Urinary bladder (tissue), 4 donors: ENCODE data around the gene FNDC3B. TPM values are rescaled to one million over a fixed set of nuclear protein-coding genes. Genes with fewer than 3 reads are reported as not detected.

Experiments used
- DNase-seq: peaks from one replicate; pipeline ENCODE4 v3.0.0-alpha.2; 2015; ENCODE audit errors: extremely low spot score
- H3K27ac ChIP-seq: one replicate; pipeline ENCODE4 v1.5.1; 2013; ENCODE audit warnings: low read depth, mild to moderate bottlenecking, moderate library complexity
- H3K36me3 ChIP-seq: one replicate; pipeline ENCODE4 v1.6.1; 2013; ENCODE audit warnings: mild to moderate bottlenecking, moderate library complexity; ENCODE audit not compliant: insufficient read depth
- H3K4me1 ChIP-seq: one replicate; pipeline ENCODE4 v1.6.1; 2013; ENCODE audit warnings: mild to moderate bottlenecking, moderate library complexity; ENCODE audit not compliant: insufficient read depth
- H3K4me3 ChIP-seq: one replicate; pipeline ENCODE4 v1.5.1; 2013; ENCODE audit warnings: low read depth, low read length
- WGBS: extraction: QIAGEN DNeasy Blood & Tissue Kit; methylation state at CpG from one replicate; pipeline ENCODE4 v1.1.7; 2013; 5-methylcytosine and 5-hydroxymethylcytosine counted together
- polyA plus RNA-seq: library from polyadenylated mRNA; stranded (reverse); fragments of 200-250 nt; gene quantifications from one replicate; pipeline ENCODE4 v1.2.3, GENCODE V29; 2013
- total RNA-seq: library from RNA; depleted of rRNA; stranded (reverse); fragments of >200 nt; gene quantifications from one replicate; pipeline ENCODE4 v1.2.3, GENCODE V29; 2014
- donor health status: healthy with polysubstance abuse.
- donor health status: healthy.

FNDC3B gene
- total and polyA plus RNA-seq, 2 donors: 22.0 to 228 TPM

DNA sequence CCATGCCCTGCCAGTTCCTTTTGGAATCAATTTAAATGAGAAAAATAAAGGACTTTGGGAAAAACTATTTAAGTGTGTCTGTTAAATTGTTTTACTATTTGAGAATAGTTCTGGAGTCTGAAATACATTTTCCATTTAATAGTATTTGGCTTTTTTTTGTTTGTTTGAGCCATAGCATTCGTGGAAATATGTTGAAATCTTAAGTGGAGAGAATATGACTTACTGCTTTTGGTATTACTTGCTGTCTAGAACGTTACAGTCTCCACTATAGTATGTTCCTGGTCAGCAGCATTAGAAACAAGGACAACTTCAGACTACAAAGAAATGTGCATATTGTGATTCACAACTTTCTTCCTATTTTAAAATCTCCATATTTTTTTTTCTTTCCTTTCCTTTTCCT lies 229.5 kb downstream of the FNDC3B start:
- no peak for DNase-seq

DNA sequence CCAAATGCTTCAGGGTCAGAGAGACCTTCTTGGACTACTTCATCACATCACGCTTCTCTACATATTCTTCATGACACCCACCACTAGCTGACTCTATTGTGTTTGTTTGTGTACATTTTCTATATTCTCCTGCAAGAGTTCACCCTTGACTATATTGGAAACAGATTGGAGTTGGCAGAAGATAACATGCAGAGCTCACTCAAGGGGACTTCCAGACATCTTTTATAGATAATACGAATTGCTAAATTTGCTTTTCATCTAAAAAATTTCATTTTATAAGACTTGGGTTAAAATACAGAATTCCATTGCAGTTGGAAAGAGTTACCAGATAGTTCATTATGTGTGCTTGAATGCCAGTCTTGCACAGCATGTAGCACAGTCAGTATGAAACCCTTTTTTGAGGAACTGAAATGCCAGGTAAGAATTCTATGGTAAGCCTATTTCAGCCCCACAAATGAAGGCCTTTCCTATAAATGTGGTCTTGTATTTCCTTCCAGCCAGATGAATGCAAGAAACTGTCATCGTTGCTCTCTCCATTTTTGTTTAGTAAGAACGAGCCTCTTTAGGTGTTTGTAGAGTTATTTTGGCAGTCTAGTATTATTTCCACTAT lies 231.3 kb downstream of the FNDC3B start:
- no peak for DNase-seq
- 88% methylated on average over 4 of the region's 4 CpGs for WGBS
- Histone ChIP-seq H3K4me3 (no peak overlapping the region), H3K27ac (no peak overlapping the region), H3K4me1 (no peaks in the 10 kb centered on the region), H3K36me3 (no peaks in the 10 kb centered on the region)

More for the DNA sequence above, 229.5 kb downstream of the FNDC3B start:
- no peak overlapping the region for H3K27ac ChIP-seq
- 65% methylated on average over 2 of the region's 2 CpGs for WGBS
- no peaks in the 10 kb centered on the region for H3K4me1 ChIP-seq
- no peak overlapping the region for H3K4me3 ChIP-seq
- H3K36me3 ChIP-seq: peaks cover under 1% of the 10 kb centered on the region

DNA sequence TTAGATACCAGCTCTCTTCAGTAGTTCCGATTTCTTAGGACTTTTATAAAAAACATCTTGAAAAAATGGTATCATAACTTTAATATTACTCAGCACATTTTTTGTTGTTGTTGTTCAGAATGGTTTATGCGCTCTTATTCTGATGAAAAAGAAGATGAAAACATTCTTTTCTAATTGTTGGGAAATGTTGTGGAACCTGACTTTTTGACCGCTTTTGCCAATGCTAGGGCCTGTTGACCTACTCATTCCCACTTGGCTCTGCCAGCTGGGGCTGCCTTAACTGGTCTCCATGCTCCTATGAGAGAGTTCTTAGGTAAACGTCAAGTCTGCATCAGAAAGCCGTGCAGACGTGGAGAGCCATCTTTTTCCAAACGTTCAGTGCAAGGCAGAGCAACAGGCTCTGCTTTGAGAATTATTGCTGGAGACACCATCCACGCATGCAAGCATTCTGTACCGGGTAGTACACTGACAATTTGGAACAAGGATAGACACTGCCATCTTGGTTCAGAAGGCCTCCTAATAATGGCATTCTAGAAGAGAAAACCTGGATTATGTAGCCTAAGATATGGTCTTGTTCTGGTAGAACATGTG lies 232.1 kb downstream of the FNDC3B start:
- Histone ChIP-seq H3K36me3 (no peaks in the 10 kb centered on the region), H3K4me1 (peaks cover 2% of the 10 kb centered on the region), H3K27ac (no peak overlapping the region), H3K4me3 (no peak overlapping the region)
- DNase-seq: no peak
- 95% methylated on average over 9 of the region's 9 CpGs for WGBS

DNA sequence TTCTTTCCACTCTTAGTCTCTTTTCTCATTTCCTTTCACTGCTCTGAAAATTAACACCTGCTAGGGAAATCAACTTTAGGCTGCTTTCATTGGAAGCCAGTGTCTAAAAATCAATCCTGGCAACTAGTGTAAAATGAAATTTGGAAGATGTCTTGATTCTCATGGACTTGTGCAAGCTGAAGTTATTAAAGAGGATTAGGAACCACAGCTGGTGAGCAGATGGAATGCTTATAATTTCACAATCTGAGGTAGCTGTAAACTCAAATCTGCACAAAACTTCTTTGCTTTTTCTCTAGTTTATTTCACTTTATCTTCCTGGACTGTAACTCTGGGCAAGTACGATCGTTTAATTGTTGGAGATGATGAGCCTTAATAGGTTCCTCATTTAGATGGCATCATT lies 233.3 kb downstream of the FNDC3B start:
- no peak overlapping the region for H3K4me3 ChIP-seq
- DNase-seq: no peak
- no peak overlapping the region for H3K27ac ChIP-seq
- peaks cover 2% of the 10 kb centered on the region for H3K4me1 ChIP-seq
- WGBS: 45% methylated on average over 2 of the region's 2 CpGs
- H3K36me3 ChIP-seq: no peaks in the 10 kb centered on the region

DNA sequence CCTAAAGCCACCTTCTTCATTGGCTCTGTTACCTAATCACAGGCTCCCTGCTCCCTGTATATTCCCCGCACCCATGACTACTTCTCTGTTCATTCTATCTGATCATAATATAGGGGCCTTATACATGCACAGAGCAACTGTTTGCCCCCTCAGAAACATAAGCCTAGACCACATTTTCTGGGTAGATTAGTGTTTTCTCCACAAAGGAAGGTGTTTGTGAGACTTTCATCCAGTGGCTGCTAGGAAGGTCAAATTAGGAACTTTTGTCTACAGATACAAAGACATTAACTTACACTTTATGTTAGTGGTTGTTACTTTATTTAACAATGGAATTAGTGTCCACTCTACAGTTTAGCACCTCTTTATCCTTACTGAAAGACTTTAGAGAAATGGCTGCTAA lies 234.0 kb downstream of the FNDC3B start:
- DNase-seq: no peak
- Histone ChIP-seq H3K4me3 (no peak overlapping the region), H3K27ac (peak overlapping the region; percentile 10), H3K4me1 (peaks cover 2% of the 10 kb centered on the region), H3K36me3 (no peaks in the 10 kb centered on the region)
- 93% methylated on average over 1 of the region's 1 CpG for WGBS

DNA sequence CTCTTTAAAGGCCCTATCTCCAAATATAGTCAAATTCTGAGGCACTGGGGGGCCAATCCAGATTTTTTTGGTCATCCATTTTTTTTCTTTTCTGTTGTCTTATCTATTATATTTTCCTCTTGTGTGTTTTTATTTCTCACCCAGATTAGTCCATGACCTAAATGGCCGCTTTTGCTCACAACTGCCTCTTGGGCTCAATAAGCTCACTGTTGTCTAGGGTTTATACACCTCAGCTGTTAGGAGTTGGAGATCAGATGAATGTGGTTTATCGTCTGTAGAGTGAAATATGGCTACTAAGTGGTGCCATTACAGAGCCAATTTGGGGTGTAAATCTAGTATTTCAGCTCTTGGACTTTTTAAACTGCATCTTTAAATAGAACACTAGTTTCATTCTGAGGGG lies 235.5 kb downstream of the FNDC3B start:
- no peak overlapping the region for H3K4me3 ChIP-seq
- DNase-seq: no peak
- H3K4me1 ChIP-seq: peaks cover 2% of the 10 kb centered on the region
- WGBS: 89% methylated on average over 2 of the region's 2 CpGs
- no peaks in the 10 kb centered on the region for H3K36me3 ChIP-seq
- no peak overlapping the region for H3K27ac ChIP-seq

DNA sequence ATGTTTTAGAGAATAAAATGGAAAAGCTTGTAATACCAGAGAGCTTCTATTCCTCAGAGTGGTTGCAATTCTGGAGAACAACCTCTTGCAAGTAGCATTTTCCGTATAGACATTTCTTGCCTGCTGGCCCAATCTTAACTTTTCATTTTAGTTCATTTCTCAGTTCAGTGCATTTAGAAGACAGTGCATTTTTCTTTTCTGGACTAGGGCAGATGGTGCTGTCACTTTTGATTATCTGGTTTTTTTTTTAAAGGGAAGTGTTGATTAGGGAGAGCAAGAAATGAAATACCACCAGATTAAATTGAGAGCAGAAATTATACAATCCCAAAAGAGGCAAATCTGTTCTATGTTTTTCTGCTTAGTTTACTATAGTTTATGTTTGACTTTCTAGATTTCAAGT lies 236.2 kb downstream of the FNDC3B start:
- H3K36me3 ChIP-seq: no peaks in the 10 kb centered on the region
- WGBS: 83% methylated on average over 1 of the region's 1 CpG
- H3K4me1 ChIP-seq: peaks cover 2% of the 10 kb centered on the region
- H3K4me3 ChIP-seq: no peak overlapping the region
- DNase-seq: no peak
- H3K27ac ChIP-seq: no peak overlapping the region

DNA sequence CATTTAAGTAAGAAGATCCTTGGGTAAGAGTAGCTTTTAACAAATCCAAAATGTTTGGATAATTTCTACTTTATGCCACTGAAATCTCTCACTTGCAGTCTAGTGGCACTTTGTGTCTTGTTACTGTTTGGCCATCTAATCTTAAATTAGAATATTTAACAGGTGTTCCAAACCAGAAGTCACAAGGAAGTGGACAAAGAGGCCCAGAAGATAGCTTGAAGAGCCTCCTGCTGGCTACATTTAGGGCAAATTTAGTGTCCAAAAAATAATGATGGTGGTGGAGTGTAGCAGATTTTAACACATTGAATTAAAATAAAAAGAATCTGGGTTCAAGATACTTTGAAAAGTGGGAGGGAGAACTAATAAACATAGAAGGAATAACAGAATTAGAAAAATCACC lies 236.7 kb downstream of the FNDC3B start:
- no peak overlapping the region for H3K4me3 ChIP-seq
- H3K4me1 ChIP-seq: peaks cover 2% of the 10 kb centered on the region
- no peak for DNase-seq
- H3K27ac ChIP-seq: no peak overlapping the region
- no peaks in the 10 kb centered on the region for H3K36me3 ChIP-seq

DNA sequence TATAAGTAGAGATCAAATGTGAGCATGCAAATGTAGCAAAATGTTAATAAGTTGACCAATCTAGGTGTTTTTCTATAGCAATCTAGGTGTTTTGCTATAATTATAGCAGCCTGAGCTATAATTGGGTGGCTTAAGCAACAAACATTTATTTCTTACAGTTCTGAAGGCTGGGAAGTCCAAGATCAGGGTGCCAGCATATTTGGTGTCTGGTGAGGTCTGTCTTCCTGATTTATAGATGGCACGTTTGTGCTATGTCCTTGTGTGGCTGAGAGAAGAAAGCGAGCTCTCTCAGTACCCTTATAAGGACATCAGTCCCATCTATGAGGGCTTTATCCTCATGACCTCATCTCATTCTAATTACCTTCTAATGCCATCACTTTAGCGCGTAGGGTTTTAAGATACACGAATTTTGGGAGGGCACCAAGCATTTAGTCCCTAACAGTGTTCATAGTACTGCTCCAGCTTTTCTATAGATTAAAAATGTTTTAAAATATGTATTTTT lies 237.8 kb downstream of the FNDC3B start:
- Histone ChIP-seq H3K4me3 (no peak overlapping the region), H3K36me3 (no peaks in the 10 kb centered on the region), H3K4me1 (peaks cover 2% of the 10 kb centered on the region), H3K27ac (no peak overlapping the region)
- no peak for DNase-seq
- 91% methylated on average over 5 of the region's 5 CpGs for WGBS

DNA sequence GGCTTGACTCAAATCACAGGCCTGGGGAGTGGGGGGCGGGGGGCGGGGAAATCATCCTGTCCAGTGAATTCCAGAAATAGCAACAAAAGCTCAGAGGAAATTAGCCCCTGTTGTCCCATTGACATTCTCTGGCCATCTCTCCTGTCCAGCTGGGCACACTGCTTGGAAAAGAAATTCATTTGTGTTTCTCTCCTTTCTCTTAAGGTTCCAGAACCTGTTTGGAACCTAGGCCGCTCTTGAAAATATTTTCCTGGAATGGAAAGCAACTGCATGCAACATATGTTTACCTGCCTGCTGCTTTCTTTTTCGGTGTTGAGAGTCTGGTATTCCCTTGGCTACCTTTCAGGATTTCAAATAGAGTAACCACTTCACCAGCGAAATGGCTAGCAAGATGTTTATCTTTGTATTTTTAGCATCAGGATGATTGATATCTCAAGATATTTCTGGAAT lies 239.8 kb downstream of the FNDC3B start:
- H3K27ac ChIP-seq: no peak overlapping the region
- peaks cover 2% of the 10 kb centered on the region for H3K4me1 ChIP-seq
- no peaks in the 10 kb centered on the region for H3K36me3 ChIP-seq
- 52% methylated on average over 5 of the region's 5 CpGs for WGBS
- no peak for DNase-seq
- H3K4me3 ChIP-seq: no peak overlapping the region

DNA sequence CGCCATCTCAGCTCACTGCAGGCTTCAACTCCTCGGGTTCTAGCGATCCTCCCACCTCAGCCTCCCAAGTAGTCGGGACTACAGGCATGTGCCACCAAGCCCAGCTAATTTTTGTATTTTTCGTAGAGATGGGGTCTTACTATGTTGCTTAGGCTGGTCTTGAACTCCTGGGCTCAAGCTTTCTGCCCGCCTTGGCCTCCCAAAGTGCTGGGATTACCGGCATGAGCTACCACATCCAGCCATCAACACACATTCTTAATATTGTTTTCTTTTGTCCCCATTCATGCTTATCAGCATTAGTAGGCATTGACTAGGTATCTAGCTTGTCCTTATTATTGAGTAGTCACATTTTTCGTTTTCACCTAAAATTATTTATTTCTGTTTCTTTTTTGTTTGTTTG lies 240.6 kb downstream of the FNDC3B start:
- Histone ChIP-seq H3K4me1 (peaks cover 2% of the 10 kb centered on the region), H3K27ac (no peak overlapping the region), H3K36me3 (no peaks in the 10 kb centered on the region), H3K4me3 (no peak overlapping the region)
- DNase-seq: no peak
- WGBS: 90% methylated on average over 8 of the region's 8 CpGs

DNA sequence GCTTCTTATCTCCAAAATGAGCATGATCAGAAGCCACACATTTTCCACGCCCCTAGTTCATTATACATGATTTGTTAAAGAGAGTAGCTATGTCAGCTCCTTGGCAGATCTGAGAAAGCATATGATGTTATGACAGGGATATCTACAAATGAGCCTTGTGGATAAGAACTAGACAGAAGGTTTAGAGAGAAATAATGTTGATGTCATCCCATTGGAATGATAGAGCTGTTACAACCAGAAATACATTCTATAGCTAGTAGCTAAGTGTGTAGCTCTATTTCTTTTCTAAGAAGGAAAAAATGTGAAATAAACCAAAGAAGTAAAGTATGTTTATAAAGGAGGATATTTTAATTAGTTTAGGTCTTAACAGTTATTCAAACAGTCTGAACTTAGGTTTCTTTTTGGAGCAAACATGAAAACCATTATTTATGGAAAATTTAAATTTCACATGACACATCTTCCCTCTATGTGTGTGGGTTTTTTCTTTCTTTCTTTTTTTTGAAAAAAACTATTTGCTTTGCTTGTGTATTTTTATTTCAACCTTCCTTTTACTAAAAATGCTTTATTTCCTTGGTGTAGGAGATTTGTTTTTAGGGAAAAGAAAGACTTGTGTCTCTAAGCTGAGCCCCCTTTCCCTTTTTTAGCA lies 241.2 kb downstream of the FNDC3B start:
- DNase-seq: no peak
- Histone ChIP-seq H3K36me3 (no peaks in the 10 kb centered on the region), H3K4me1 (peaks cover 2% of the 10 kb centered on the region), H3K27ac (no peak overlapping the region), H3K4me3 (no peak overlapping the region)
- 51% methylated on average over 1 of the region's 1 CpG for WGBS

DNA sequence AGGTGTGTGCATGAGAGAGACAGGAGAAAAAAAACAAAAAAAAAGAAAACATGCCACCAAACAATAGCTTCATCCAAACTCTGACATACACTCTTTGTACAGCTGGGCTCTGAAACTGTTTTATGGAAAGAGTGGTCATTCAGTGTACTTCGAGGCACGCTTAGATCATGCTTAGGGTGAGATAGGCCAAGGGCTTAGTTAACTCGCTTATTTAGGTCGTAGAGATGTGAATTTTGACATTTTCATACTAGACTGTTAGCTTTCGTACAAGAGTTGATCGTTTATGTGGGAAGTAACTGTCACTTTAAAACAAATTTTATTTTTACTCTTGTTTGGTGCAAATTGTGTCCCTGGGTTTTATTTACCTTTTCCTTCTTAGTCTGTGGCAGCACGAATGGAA lies 242.5 kb downstream of the FNDC3B start:
- 87% methylated on average over 7 of the region's 7 CpGs for WGBS
- no peak overlapping the region for H3K4me3 ChIP-seq
- H3K27ac ChIP-seq: no peak overlapping the region
- DNase-seq: no peak
- no peaks in the 10 kb centered on the region for H3K4me1 ChIP-seq
- no peaks in the 10 kb centered on the region for H3K36me3 ChIP-seq

DNA sequence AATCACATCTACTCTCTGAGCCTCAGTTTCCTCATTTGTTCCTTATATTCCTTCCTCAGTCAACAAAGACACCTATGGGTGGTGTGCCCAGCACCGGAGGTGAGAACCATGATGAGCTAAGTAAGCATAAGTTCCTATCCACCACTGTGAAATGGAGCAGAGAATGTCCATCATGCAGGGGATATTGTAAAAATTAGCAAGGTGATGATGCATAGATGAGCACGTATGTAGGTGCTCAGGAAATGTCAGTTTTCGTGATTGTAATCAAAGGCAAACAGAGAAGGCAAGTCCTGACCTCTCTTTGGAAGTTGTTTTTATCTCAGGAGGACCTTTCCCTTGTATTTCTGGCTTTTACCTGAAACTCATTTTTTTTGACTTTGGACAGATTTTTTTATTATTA lies 243.5 kb downstream of the FNDC3B start:
- DNase-seq: no peak

More for the DNA sequence above, 243.5 kb downstream of the FNDC3B start:
- Histone ChIP-seq H3K4me1 (no peaks in the 10 kb centered on the region), H3K36me3 (no peaks in the 10 kb centered on the region), H3K4me3 (no peak overlapping the region), H3K27ac (no peak overlapping the region)
- WGBS: 91% methylated on average over 3 of the region's 3 CpGs
